GM06990 (cell line): ENCODE data around the gene SLC6A15.

Experiments used
- DNase-seq: peaks from one replicate; pipeline ENCODE4 v3.0.0-alpha.2; 2011; ENCODE audit not compliant: insufficient read length; ENCODE audit errors: extremely low read depth
- H3K27me3 ChIP-seq: replicated peaks from 2 replicates; pipeline ENCODE4 v1.6.0; 2011; ENCODE audit warnings: low read length; ENCODE audit not compliant: control insufficient read depth, insufficient read depth
- H3K36me3 ChIP-seq: 2 replicates; pipeline ENCODE4 v1.5.1; 2011; ENCODE audit warnings: low read length; ENCODE audit not compliant: control insufficient read depth, insufficient read depth
- H3K4me3 ChIP-seq: replicated peaks from 2 replicates; pipeline ENCODE4 v1.5.1; 2011; ENCODE audit warnings: low read depth, mild to moderate bottlenecking, control low read depth, low read length
- CTCF ChIP-seq: IDR thresholded peaks from 2 replicates; pipeline ENCODE4 v1.5.1; 2011; ENCODE audit warnings: low read length, control low read depth, mild to moderate bottlenecking, inconsistent platforms; ENCODE audit not compliant: insufficient read depth, poor library complexity, severe bottlenecking

Gene SLC6A15

GRCh38 chr12:84891106-84891838 lies 21.3 kb downstream of the SLC6A15 start:
- no peaks in the 10 kb centered on the region for H3K36me3 ChIP-seq
- H3K4me3 ChIP-seq, result no peak overlapping the region
- TF ChIP-seq CTCF, result no peak
- DNase-seq, result no peak
- no peaks in the 10 kb centered on the region for H3K27me3 ChIP-seq

GRCh38 chr12:84889818-84890217 lies 22.8 kb downstream of the SLC6A15 start:
- H3K4me3 ChIP-seq, result no peak overlapping the region
- no peak for TF ChIP-seq CTCF
- H3K36me3 ChIP-seq, result no peaks in the 10 kb centered on the region
- no peak for DNase-seq
- no peaks in the 10 kb centered on the region for H3K27me3 ChIP-seq

GRCh38 chr12:84888861-84889260 lies 23.7 kb downstream of the SLC6A15 start:
- H3K36me3 ChIP-seq, result no peaks in the 10 kb centered on the region
- H3K4me3 ChIP-seq, result no peak overlapping the region
- DNase-seq, result no peak
- TF ChIP-seq CTCF, result no peak
- no peaks in the 10 kb centered on the region for H3K27me3 ChIP-seq

- Histone ChIP-seq H3K36me3 (no peaks in the 10 kb centered on the region), H3K4me3 (no peak overlapping the region), H3K27me3 (no peaks in the 10 kb centered on the region)
- no peak for DNase-seq
- no peak for TF ChIP-seq CTCF
Observed at GRCh38 chr12:84877340-84877739, 35.3 kb downstream of the SLC6A15 start.

- TF ChIP-seq CTCF, result no peak
- Histone ChIP-seq H3K4me3 (no peak overlapping the region), H3K36me3 (no peaks in the 10 kb centered on the region), H3K27me3 (no peaks in the 10 kb centered on the region)
- no peak for DNase-seq
Observed at GRCh38 chr12:84875241-84875640, 37.4 kb downstream of the SLC6A15 start.

- no peak for DNase-seq
- TF ChIP-seq CTCF, result no peak
Observed at GRCh38 chr12:84874825-84875139, 37.8 kb downstream of the SLC6A15 start.

More at GRCh38 chr12:84874825-84875139, 37.8 kb downstream of the SLC6A15 start:
- H3K27me3 ChIP-seq, result no peaks in the 10 kb centered on the region
- H3K36me3 ChIP-seq, result no peaks in the 10 kb centered on the region
- H3K4me3 ChIP-seq, result no peak overlapping the region
